Spleen (tissue), 11 donors: ENCODE measurements around the gene TRMT2A. TPM values are rescaled to one million over a fixed set of nuclear protein-coding genes. Genes with fewer than 3 reads are reported as not detected.

Experiments used
- DNase-seq: peaks from one replicate; pipeline ENCODE4 v3.0.0-alpha.2; 2020
- H3K27ac ChIP-seq, 8 donors: fragments of 200-600 bp; sonication (generic) in 7 of 8; 1 replicate in 4 of 8; 2 replicates in 4 of 8; pipeline versions ENCODE4 v1.5.0 to v1.8.0; 2016 to 2021; ENCODE audit warnings: inconsistent platforms in 4 of 8, mild to moderate bottlenecking in 4 of 8, moderate library complexity in 1 of 8
- H3K27me3 ChIP-seq, 7 donors: fragments of 200-600 bp; sonication (generic) in 6 of 7; replicated peaks in 1 of 7; 1 replicate in 4 of 7; 2 replicates in 3 of 7; pipeline versions ENCODE4 v1.5.0 to v1.8.0; 2016 to 2021; ENCODE audit warnings: inconsistent platforms in 3 of 7, mild to moderate bottlenecking in 1 of 7
- H3K36me3 ChIP-seq, 6 donors: fragments of 200-600 bp; sonication (generic) in 5 of 6; 1 replicate in 4 of 6; 2 replicates in 2 of 6; pipeline versions ENCODE4 v1.5.0 to v1.8.0; 2016 to 2021; ENCODE audit warnings: inconsistent platforms in 2 of 6
- H3K4me1 ChIP-seq, 6 donors: fragments of 200-600 bp; sonication (generic) in 5 of 6; 1 replicate in 3 of 6; 2 replicates in 3 of 6; pipeline versions ENCODE4 v1.5.0 to v1.8.0; 2016 to 2021; ENCODE audit warnings: inconsistent platforms in 3 of 6
- H3K4me3 ChIP-seq, 8 donors: fragments of 200-600 bp; sonication (generic) in 7 of 8; 1 replicate in 4 of 8; 2 replicates in 4 of 8; pipeline versions ENCODE4 v1.5.0 to v1.8.0; 2016 to 2021; ENCODE audit warnings: inconsistent platforms in 4 of 8, mild to moderate bottlenecking in 4 of 8, moderate library complexity in 2 of 8
- H3K9me3 ChIP-seq, 8 donors: fragments of 200-600 bp; sonication (generic) in 7 of 8; 1 replicate in 4 of 8; 2 replicates in 4 of 8; pipeline versions ENCODE4 v1.5.0 to v1.8.0; 2016 to 2021; ENCODE audit warnings: inconsistent platforms in 4 of 8
- POLR2A ChIP-seq, 3 donors: fragments of 450-650 bp; IDR thresholded peaks; one replicate each; pipeline ENCODE4 v1.5.1; 2017; ENCODE audit warnings: antibody characterized with exemption in 3 of 3, mild to moderate bottlenecking in 1 of 3
- POLR2AphosphoS5 ChIP-seq, 3 donors: sonication (generic); formaldehyde crosslinking; IDR thresholded peaks; one replicate each; pipeline ENCODE4 v1.5.1; 2017; ENCODE audit warnings: antibody characterized with exemption in 3 of 3
- WGBS, 5 donors: extraction: QIAGEN DNeasy Blood & Tissue Kit in 3 of 5; methylation state at CpG; one replicate each; pipeline versions ENCODE4 v1.1.5 to v1.1.7; 2013 to 2018; 5-methylcytosine and 5-hydroxymethylcytosine counted together
- intact Hi-C: fragments of 100-400 bp; cut with DNase I; formaldehyde crosslinking; loops from one replicate; pipeline ENCODE4 v1.15.0; 2023; ENCODE audit warnings: low total_unique reads
- polyA plus RNA-seq, 3 donors: library from polyadenylated mRNA; stranded (reverse); fragments of 200-250 nt; gene quantifications; one replicate each; pipeline ENCODE4 v1.2.1, GENCODE V29; 2013
- total RNA-seq, 7 donors: library from RNA; depleted of rRNA in 3 of 7; stranded (reverse); fragments of >200 nt in 3 of 7; fragmentation: NEBNext Ultra II Directional in 4 of 7; extraction: Animal tissue kit (Norgen Biotek cat#: 25700) in 4 of 7; gene quantifications; one replicate each; pipeline versions ENCODE4 v1.1.0 to v1.2.1, GENCODE V29; 2016 to 2021
- TF ChIP-seq, protein P1 (sequence below), 11 experiments: fragments of 200-600 bp in 7 of 11; fragments of 450-650 bp in 4 of 11; sonication (generic) in 4 of 11; IDR thresholded peaks in 8 of 11; conservative IDR thresholded peaks in 3 of 11; 1 replicate in 7 of 11; 2 replicates in 4 of 11; pipeline versions ENCODE4 v1.4.0 to v1.8.0; 2016 to 2021; ENCODE audit warnings: antibody characterized with exemption in 11 of 11, inconsistent platforms in 4 of 11, mild to moderate bottlenecking in 1 of 11
- donor health status: healthy with polysubstance abuse.
- donor health status: DM: no; HTN: no; CAD: no; lungs with moderate emphysema.
- donor health status: DM: no; HTN: no; CAD: no.
- donor health status: Bipolar disorder and iron deficiency.
- donor health status: healthy.
- donor health status: DM: no; HTN: no; CAD: no.
- donor health status: DM: yes; HTN: yes; CAD: no.

The TRMT2A gene
- total and polyA plus RNA-seq, 10 donors, result 70.4 to 142 (median 79.5) TPM

DNA sequence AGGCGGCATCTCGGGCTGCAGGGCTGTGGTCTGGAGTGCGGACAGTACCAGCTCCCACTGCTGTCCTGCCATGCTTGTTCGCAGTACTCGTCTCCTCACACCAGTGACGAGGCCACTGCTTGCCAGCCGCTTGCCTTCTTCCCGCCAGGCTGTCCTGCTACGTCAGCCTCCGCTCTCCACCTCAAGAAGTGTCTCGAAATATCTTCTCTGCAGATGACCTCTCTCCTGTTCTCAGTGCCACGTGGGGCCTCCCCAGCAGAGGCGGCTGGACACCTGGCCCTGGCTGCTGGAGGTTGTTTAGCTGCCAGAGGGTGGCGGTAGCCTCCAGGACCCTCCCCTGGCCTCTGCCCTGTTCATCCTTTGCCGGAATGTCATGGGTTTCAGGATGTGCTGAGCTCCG, 36.9 kb upstream of the TRMT2A start:
- Histone ChIP-seq H3K4me3 (no peak overlapping the region), H3K27ac (no peak overlapping the region), H3K9me3 (no peaks in the 10 kb centered on the region), H3K27me3 (peaks cover 0 to 47% (median 0%) of the 10 kb centered on the region in 7 donors), H3K4me1 (peaks cover 4 to 49% (median 24%) of the 10 kb centered on the region in 6 donors), H3K36me3 (no peaks in the 10 kb centered on the region)
- TF ChIP-seq, protein P1, sequence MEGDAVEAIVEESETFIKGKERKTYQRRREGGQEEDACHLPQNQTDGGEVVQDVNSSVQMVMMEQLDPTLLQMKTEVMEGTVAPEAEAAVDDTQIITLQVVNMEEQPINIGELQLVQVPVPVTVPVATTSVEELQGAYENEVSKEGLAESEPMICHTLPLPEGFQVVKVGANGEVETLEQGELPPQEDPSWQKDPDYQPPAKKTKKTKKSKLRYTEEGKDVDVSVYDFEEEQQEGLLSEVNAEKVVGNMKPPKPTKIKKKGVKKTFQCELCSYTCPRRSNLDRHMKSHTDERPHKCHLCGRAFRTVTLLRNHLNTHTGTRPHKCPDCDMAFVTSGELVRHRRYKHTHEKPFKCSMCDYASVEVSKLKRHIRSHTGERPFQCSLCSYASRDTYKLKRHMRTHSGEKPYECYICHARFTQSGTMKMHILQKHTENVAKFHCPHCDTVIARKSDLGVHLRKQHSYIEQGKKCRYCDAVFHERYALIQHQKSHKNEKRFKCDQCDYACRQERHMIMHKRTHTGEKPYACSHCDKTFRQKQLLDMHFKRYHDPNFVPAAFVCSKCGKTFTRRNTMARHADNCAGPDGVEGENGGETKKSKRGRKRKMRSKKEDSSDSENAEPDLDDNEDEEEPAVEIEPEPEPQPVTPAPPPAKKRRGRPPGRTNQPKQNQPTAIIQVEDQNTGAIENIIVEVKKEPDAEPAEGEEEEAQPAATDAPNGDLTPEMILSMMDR (IDR thresholded peaks at IDR 0.05 in 8 of 11, conservative IDR thresholded peaks at IDR 0.05 in 3 of 11), result no peak
- TF ChIP-seq POLR2A (IDR thresholded peaks at IDR 0.05) (no peak), POLR2AphosphoS5 (IDR thresholded peaks at IDR 0.05) (no peak)
- 74 to 84% (median 84%) methylated on average over 16 of the region's 16 CpGs for WGBS, 5 donors
- intact Hi-C loops, result no loop called here
- no peak for DNase-seq

GRCh38 chr22:20152464-20152890, 35.5 kb upstream of the TRMT2A start:
- intact Hi-C loops, result no loop called here

GRCh38 chr22:20151276-20151588, 34.2 kb upstream of the TRMT2A start:
- H3K27me3 ChIP-seq, result peaks cover 0 to 20% (median 0%) of the 10 kb centered on the region in 7 donors
- no peaks in the 10 kb centered on the region for H3K9me3 ChIP-seq
- WGBS, 5 donors, result 84 to 96% (median 91%) methylated on average over 4 of the region's 4 CpGs
- H3K36me3 ChIP-seq, result peaks cover 0 to 4% (median 0%) of the 10 kb centered on the region in 6 donors
- DNase-seq, result no peak
- H3K27ac ChIP-seq, result no peak overlapping the region
- peaks cover 4 to 36% (median 18%) of the 10 kb centered on the region in 6 donors for H3K4me1 ChIP-seq
- H3K4me3 ChIP-seq, result no peak overlapping the region
- TF ChIP-seq POLR2AphosphoS5 (IDR thresholded peaks at IDR 0.05) (no peak), POLR2A (IDR thresholded peaks at IDR 0.05) (no peak)
- TF ChIP-seq, protein P1 (IDR thresholded peaks at IDR 0.05 in 8 of 11, conservative IDR thresholded peaks at IDR 0.05 in 3 of 11), result no peak
- intact Hi-C loops, result no loop called here

More at GRCh38 chr22:20152464-20152890, 35.5 kb upstream of the TRMT2A start:
- Histone ChIP-seq H3K9me3 (no peaks in the 10 kb centered on the region), H3K4me3 (no peak overlapping the region), H3K36me3 (peaks cover 0 to 4% (median 0%) of the 10 kb centered on the region in 6 donors), H3K27me3 (peaks cover 0 to 33% (median 0%) of the 10 kb centered on the region in 7 donors), H3K4me1 (peaks cover 4 to 48% (median 24%) of the 10 kb centered on the region in 6 donors), H3K27ac (peak overlapping the region in 4 of 8 donors; percentile 5 to 68 (median 16))
- TF ChIP-seq, protein P1 (IDR thresholded peaks at IDR 0.05 in 8 of 11, conservative IDR thresholded peaks at IDR 0.05 in 3 of 11), result no peak
- TF ChIP-seq POLR2AphosphoS5 (IDR thresholded peaks at IDR 0.05), result peak in 1 of 3 donors; percentile 19
- 66 to 91% (median 81%) methylated on average over 9 to 14 of the region's 14 CpGs for WGBS, 5 donors
- DNase-seq, result no peak

GRCh38 chr22:20150381-20151275, 33.6 kb upstream of the TRMT2A start, which contains the start of gene CCDC188:
Gene CCDC188 (minus strand): TSS chr22:20151055. CDS start chr22:20150986, 69 bp downstream.
- TF ChIP-seq, protein P1 (IDR thresholded peaks at IDR 0.05 in 8 of 11, conservative IDR thresholded peaks at IDR 0.05 in 3 of 11), result no peak
- TF ChIP-seq POLR2AphosphoS5 (IDR thresholded peaks at IDR 0.05) (no peak), POLR2A (IDR thresholded peaks at IDR 0.05) (no peak)
- 64 to 82% (median 77%) methylated on average over 8 to 14 of the region's 14 CpGs for WGBS, 5 donors
- no peak within 1 kb of the TSS for H3K4me3 ChIP-seq
- DNase-seq, result no peak
- peaks cover 0 to 14% (median 0%) of the 10 kb centered on the region in 7 donors for H3K27me3 ChIP-seq
- peak within 1 kb of the TSS in 2 of 8 donors; percentile 19 to 68 for H3K27ac ChIP-seq
- intact Hi-C loops, result no loop called here
- H3K4me1 ChIP-seq, result peaks cover under 1 to 31% (median 13%) of the 10 kb centered on the region in 6 donors
- peaks cover 0 to 8% (median 0%) of the 10 kb centered on the region in 6 donors for H3K36me3 ChIP-seq
- no peaks in the 10 kb centered on the region for H3K9me3 ChIP-seq
